Stimulated activated CD8-positive, alpha-beta memory T cell treated with anti-CD3 and anti-CD28 coated beads, Interleukin-2, amount 100 ng/mL, for 1 hour (primary cell): ENCODE measurements around the gene SLC35F4.
"Not testable (repeated sequence)": the region's sequence is repeated elsewhere in the genome, so short reads cannot be mapped to it uniquely, and the experiment has no call there.

Experiments used
- DNase-seq, 2 donors: peaks; one replicate each; pipeline ENCODE4 v3.0.0-alpha.2; 2020; ENCODE audit warnings: low read depth in 2 of 2

The SLC35F4 gene

DNA sequence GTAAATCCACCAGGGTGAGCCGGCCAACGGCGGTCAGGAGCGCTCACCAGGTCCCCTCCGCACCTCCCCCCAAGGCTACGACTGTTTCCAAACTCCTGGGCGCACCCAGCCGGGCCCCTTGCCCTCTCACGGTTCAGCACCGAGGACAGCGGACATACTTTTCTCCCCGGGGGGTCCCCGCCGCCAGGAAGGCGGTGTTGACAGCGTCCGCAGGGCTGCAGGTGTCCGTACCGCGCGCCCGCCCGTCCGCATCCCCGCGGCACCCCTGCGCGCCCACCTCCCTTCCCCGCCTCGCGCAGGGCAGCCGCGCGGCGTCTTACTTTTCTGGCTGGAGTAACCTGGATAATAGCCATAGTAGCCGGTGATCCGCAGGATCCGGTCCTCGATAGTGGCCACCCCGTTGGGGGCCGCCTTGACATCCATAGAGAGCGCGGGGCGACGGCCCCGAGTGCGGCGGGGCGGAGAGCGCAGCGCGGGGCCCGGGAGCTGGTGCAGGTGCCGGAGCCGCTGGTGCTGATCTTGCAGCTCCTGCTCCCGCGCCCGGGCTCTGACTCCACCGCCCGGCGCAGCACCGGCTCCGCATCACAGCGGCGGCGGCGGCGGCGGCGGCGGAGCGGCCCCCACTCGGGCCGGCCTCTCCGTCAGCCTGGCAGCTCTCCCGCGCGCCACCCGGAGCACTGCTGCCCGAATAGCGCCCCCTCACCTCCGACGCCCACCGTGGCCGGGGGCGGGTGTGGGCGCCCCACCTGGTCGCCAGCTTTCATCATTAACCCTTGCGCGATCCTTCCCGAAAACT is at the start of gene SLC35F4:
Gene SLC35F4 (minus strand): TSS at position 690 of the 796 bp plus-strand sequence.
- DNase-seq, result no peak

DNA sequence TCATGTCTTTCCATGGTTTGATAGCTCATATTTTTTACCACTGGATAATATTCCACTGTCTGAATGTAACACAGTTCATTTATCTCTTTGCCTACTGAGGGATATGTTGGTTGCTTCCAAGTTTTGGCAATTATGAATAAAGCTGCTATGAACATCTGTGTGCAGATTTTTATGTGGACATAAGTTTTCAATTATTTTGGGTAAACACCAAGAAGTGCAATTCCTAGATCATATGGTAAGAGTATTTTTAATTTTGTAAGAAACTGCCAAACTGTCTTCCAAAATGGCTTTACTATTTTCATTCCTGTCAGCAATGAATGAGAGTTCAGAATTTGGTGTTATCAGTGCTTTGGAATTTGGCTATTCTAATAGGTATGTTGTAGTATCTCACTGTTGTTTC is 43.7 kb upstream of the SLC35F4 start:
- no peak for DNase-seq

DNA sequence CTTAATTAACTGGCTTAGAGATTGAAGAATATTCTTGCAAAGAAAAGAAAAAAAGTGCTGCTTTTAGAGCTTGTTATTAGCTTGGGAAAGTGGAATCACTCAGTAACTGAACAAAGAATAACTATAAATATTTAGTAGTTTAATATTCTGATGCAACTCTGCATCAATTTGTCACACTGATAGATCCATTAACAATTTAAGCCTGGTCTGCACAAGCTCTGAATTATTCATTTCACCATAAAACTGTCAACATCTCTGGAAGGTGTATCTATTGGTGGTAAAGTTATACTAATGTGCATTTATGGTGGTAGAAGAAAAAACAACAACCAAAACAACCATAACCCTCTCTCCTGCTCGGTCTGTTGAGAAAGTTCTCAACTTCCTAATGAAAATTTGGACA is 38.1 kb upstream of the SLC35F4 start:
- no peak for DNase-seq

GRCh38 chr14:57898837-57899572 is 33.1 kb upstream of the SLC35F4 start:
- DNase-seq, result no peak

DNA sequence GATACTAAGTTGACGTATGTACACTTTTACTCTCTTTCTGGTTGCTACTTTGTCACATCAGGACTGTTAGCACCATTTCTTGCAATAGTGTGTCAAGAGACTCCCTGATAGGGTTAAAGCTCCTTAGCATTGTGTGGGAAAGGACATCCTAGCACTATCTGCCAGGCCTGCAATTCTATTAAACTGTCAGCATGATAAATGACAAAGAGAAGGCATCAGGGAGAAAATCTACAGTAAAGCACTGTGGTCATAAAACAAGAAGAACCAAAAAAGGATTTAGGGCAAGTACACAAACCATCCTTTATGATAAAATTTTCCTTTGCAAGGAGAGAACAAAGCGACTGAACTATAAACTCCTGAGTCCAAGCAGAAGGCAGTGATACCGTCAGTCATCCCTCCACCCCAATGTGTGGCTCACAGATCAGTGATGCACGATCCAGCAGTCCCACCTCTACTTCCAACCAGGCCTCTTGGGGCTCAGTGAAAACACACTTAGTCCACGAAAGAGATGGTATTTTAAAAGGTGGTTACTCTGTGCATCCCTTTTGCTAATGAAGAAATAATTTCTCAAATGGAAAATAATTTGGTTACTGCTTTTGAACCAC is 31.4 kb upstream of the SLC35F4 start:
- no peak for DNase-seq

GRCh38 chr14:57889245-57889644 is 23.4 kb upstream of the SLC35F4 start:
- DNase-seq, result no peak

DNA sequence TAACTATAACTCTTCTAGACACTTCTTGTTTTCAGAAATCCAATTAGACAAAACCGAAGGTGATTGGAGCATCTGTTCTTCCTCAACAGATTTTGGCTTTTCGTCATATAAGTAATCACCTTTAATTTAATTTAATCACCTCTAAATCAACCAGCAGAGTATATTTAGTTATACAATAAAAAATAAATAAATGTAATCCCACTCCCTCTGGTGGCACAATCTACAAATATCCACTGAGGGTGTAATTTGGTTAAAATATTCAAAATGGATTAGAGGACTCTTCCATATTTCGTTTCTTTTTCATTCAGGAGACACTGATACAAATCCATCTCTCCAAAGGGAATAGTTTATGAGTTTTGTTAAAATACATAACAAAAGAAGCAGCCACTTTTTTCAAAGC is 18.3 kb upstream of the SLC35F4 start:
- no peak for DNase-seq

GRCh38 chr14:57883061-57883460 is 17.2 kb upstream of the SLC35F4 start:
- DNase-seq, result no peak

- DNase-seq, result no peak
Observed at GRCh38 chr14:57879516-57879915, 13.6 kb upstream of the SLC35F4 start.

DNA sequence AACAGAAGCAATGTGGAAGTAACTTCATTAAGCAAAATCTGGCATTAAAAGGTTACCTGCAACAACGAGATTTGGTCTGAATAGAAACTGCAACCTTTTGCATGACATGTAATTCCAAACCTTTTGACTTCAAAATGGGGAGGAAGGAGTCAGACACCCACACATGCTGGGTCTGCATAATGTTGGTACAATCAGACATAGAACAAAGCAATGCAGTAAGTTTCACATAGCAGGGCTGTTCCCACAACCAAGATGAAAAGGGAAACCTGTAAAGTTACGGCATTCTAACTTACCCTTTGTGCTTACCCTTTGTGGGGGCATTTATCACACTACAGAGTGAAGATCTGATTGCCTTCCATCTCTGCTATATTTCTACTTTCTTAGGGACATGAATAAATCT is 10.1 kb upstream of the SLC35F4 start:
- DNase-seq, result no peak

- no peak for DNase-seq
Observed at GRCh38 chr14:57875296-57875695, 9.4 kb upstream of the SLC35F4 start.

DNA sequence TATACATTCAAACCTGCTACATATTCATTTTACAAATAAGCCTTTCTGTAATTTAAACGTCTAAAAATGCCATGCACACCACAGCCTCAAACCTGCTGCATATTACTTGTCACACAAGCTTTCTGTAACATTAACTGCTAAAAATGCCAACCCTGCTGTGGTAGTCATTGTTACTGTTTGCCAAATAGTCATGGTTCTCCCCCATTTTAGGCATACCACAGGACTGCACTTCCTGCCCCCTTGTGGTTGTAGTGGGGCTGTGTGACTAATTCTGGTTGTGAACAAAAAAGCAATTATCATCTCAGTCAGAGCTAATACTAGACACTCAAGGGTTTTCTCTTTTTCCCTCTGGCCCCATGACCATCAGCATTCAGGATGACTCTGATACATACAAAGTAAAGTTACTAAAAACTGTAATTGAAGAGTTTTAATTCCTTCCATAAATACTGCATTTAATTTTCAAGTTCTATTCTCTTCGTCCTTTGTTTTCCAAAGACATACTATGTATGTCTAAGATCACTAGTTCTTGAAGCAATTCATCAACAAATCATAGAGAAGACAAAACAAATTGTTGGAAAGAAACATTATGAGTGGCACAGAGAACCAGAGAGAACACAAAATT is 5.7 kb upstream of the SLC35F4 start:
- no peak for DNase-seq

DNA sequence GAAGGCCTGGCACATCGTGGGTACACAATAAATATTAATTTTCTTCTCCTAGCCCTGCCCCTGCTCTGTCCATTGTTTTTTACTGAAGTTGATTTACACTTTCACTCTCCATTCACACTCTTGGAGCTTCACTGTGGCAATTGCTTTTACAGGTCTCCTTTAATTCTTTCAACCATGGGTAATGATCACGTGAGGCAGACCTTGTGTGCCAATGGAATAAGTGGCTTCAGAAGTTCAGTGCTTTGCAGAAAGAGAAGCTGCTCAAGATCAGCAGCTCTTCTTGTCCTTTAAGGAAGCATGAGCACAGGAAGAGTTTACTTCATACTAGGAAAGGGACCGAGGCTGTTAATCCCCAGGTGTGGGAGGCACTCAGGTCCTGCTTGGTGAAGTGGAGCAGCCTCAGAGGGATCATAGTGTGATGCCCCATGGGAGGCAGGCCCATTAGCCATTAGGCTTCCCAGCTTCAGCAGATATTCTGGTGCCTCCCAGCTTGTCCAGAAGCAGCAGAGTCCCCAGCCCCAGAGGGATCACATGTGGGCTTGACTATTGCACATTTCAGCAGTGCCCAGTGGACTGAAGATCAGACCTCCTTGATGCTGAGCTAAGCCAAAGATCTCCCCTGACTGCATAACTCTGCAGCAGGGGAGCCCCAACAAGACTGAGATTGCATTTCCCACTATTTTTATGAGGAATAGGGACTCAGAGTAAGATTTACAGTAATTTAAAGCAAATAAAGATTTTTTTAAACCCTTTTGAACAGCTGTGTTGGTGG is 5.0 kb upstream of the SLC35F4 start:
- DNase-seq, result no peak

DNA sequence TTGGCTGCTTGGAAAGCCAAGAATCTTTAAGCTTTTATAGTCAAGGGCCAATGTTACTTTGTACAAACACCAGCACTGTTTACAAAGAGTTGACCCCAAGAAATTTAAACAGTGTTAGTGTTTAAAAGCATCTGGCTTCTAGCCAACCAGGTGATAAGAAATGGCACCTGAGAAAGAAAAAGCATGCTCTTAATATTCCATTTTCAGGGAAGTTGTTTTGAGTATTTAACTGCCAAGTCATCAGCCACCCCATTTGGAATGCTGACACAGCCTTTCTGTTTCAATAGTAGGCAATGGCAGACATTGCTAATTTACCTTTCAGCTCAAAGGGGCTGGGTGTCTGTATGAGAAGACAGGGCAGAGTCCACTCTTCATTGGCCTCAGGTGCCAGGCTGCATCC is 3.7 kb upstream of the SLC35F4 start:
- DNase-seq, result no peak

DNA sequence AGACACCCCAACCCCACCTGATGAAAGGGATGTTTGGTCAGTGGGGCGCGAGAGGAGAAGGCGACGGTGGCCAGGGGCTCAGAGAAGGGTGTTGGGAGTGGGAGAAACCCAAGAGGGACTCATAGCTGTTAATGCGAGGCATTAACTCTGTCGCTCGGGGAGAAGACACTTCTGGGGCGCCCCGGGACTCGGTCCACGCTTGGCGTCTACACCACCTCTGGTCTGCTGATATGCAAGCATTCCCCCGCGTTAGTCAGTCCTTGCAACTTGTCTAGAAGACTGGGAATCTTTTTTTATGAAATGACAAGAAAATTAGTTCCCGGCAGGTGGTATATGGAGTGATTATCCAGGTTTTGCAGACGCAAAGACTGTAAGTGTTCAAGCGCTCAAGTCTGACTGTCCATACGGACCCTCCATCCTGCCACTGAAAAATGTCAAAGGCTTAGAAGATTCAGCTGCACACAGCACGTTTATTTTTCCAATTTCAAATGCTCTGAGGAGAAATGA is 360 bp upstream of the SLC35F4 start:
- no peak for DNase-seq

DNA sequence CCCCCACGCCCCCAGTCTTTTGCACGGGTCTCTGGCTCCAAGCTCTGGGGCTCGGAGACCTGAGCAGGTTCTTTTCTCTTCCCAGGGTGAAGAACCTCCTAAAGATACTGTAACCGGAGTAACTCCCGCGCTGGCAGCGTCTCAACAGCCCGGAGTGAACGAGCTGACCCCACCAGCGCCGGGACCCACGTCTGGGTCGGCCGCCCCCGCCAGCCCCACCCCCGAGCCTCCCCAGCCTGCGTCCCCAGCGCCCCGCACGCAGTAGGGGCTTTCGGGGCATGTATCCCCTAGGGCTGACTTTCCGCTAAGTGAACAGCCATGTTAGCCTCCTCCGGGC is 858 bp downstream of the SLC35F4 start:
- DNase-seq, result no peak

DNA sequence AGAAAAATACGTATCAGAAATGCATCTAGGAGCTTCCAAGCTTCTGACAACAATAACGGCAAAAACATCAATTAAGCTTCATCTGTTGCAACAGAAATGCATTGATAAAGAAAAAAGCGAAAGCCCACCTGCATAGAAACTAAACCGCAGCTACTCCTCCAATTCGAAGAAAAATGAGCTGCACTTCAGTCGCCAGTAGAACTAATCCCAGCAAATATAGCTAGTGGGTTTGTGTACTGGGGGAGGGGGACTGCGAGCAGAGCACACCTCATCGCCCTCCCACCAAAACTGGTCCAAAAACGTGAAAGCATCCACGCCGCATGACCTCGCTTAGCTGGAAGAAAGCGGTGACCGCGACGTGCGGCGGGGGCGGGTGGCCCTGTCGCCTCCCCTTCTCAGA is 1.2 kb downstream of the SLC35F4 start:
- no peak for DNase-seq

DNA sequence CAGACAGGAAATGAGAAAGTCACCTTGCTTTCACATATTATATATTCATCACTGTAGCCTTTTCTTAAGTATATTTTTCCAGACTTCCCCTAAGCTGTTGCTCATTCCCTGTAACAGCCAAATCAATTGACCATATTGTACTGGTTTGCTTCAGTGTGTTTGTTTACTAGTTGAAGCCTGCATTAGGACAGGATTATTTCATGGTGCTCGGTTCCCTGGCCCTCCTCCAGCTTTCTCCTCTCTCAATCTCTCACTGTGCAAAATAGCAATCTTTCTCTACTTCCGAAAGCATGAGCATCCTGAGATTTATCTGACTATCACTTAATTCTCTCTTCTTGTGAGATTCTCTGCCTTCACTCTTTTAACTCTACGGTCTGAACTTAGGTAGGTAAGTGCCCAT is 2.4 kb downstream of the SLC35F4 start:
- DNase-seq, result no peak

GRCh38 chr14:57855666-57856065 is 10.2 kb downstream of the SLC35F4 start:
- DNase-seq, result not testable (repeated sequence)

DNA sequence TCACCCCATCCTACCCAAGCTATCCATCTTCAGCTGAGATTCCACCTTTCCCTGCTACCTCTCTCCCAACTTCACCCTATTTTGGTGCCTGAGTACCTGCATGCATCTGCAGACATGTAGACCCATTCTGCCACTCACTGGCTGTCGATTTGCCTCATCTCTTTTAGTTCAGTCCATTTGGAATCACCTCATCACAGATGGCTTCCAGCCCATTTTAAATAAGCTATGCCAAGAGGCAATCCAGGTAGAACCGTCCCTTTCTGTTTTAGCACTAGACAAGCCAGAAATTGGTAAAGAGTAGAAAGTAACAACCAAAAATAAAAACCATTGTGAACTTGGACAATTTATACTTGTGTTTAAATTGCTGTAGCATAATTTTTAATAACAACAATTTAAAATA is 11.3 kb downstream of the SLC35F4 start:
- no peak for DNase-seq

GRCh38 chr14:57851354-57851753 is 14.5 kb downstream of the SLC35F4 start:
- no peak for DNase-seq

GRCh38 chr14:57848786-57849185 is 17.1 kb downstream of the SLC35F4 start:
- DNase-seq, result no peak
